K562 (cell line): Measurements from ENCODE around the gene NECTIN2. TPM values are rescaled to one million over a fixed set of nuclear protein-coding genes. Genes with fewer than 3 reads are reported as not detected.

ENCODE experiments used
- CCAR2 ChIP-seq: fragments of 200-400 bp; formaldehyde crosslinking; IDR thresholded peaks from 2 replicates; pipeline ENCODE4 v1.6.1; 2017; ENCODE audit warnings: mild to moderate bottlenecking, low read depth, low read length
- CUX1 ChIP-seq: fragments of 200-800 bp; sonication (Bioruptor generic); IDR thresholded peaks from 2 replicates; pipeline ENCODE4 v1.6.1; 2016; ENCODE audit warnings: missing genetic modification characterization, missing compliant biosample characterization
- ELF2 ChIP-seq: fragments of 250-450 bp; sonication (Bioruptor Pico); IDR thresholded peaks from 2 replicates; pipeline ENCODE4 v1.5.0; 2021; ENCODE audit warnings: mild to moderate bottlenecking
- FOS ChIP-seq: IDR thresholded peaks from 3 replicates; pipeline ENCODE4 v1.6.1; 2011; ENCODE audit not compliant: insufficient read length; ENCODE audit errors: extremely low read depth
- GABPA ChIP-seq: fragments of 200-800 bp; sonication (Bioruptor generic); conservative IDR thresholded peaks from 2 replicates; pipeline ENCODE4 v1.6.1; 2016; ENCODE audit warnings: low read depth, missing genetic modification characterization, missing compliant biosample characterization
- KAT8 ChIP-seq: fragments of 450-650 bp; IDR thresholded peaks from 2 replicates; pipeline ENCODE4 v1.6.1; 2016; ENCODE audit warnings: low read depth, mild to moderate bottlenecking
- MAFK ChIP-seq: IDR thresholded peaks from 2 replicates; pipeline ENCODE4 v1.6.1; 2011; ENCODE audit warnings: low read length, improper control_type of control experiment
- MYNN ChIP-seq, 2 experiments: sonication (generic); formaldehyde crosslinking in 1 of 2; IDR thresholded peaks; 2 replicates each; pipeline versions ENCODE4 v1.5.0 to v1.6.1; 2016 to 2020; ENCODE audit warnings: antibody characterized with exemption in 1 of 2, missing genetic modification reagents in 1 of 2
- RNF219 ChIP-seq: fragments of 250-450 bp; sonication (Bioruptor Pico); IDR thresholded peaks from 2 replicates; pipeline ENCODE4 v1.5.0; 2022; ENCODE audit warnings: mild to moderate bottlenecking
- ZMIZ1 ChIP-seq, 2 experiments: fragments of 150-350 bp in 1 of 2; IDR thresholded peaks; 2 replicates each; pipeline ENCODE4 v1.6.1; 2012 to 2016; ENCODE audit warnings: low read depth in 2 of 2, low read length in 2 of 2, mild to moderate bottlenecking in 1 of 2, moderate library complexity in 1 of 2
- ZNF197 ChIP-seq: fragments of 200-800 bp; sonication (Bioruptor generic); IDR thresholded peaks from 2 replicates; pipeline ENCODE4 v1.6.1; 2016; ENCODE audit warnings: low read depth, missing genetic modification characterization, missing compliant biosample characterization
- ZNF23 ChIP-seq: fragments of 250-450 bp; sonication (Bioruptor Pico); IDR thresholded peaks from 2 replicates; pipeline ENCODE4 v1.4.0; 2020; ENCODE audit warnings: mild to moderate bottlenecking
- ZNF24 ChIP-seq: fragments of 450-650 bp; IDR thresholded peaks from 2 replicates; pipeline ENCODE4 v1.6.1; 2016
- ZNF639 ChIP-seq, 2 experiments: fragments of 200-800 bp in 1 of 2; sonication (Bioruptor generic) in 1 of 2; sonication (generic) in 1 of 2; formaldehyde crosslinking in 1 of 2; IDR thresholded peaks in 1 of 2; conservative IDR thresholded peaks in 1 of 2; 2 replicates each; pipeline versions ENCODE4 v1.5.0 to v1.6.1; 2016 to 2020; ENCODE audit warnings: missing compliant biosample characterization in 1 of 2, missing genetic modification characterization in 1 of 2, missing genetic modification reagents in 1 of 2
- polyA plus RNA-seq, 8 experiments: library from polyadenylated mRNA; depleted of rRNA in 4 of 8; stranded (reverse) in 5 of 8; unstranded in 3 of 8; fragments of >200 nt; fragmentation: Nextera tagmentation in 2 of 8; fragmentation: Illumina TruSeq in 1 of 8; extraction: Ambion mirVana in 2 of 8; extraction: Trizol in 1 of 8; gene quantifications; 2 replicates each; pipeline versions ENCODE4 v1.2.1 to v1.2.3, GENCODE V29; 2011 to 2014; ENCODE audit warnings: inconsistent platforms in 1 of 8, missing spikeins in 1 of 8
- total RNA-seq, 7 experiments: library from RNA; depleted of rRNA in 6 of 7; stranded (reverse); fragments of >200 nt in 6 of 7; fragmentation: Illumina TruSeq in 2 of 7; extraction: Trizol in 2 of 7; gene quantifications; 2 replicates each; pipeline versions ENCODE4 v1.2.1 to v1.2.3, GENCODE V29; 2011 to 2021; ENCODE audit warnings: low replicate concordance in 1 of 7

NECTIN2 gene
- total and polyA plus RNA-seq, 9 of the 15 experiments (the other 6 are each of a cell fraction or from before 2014, with no cell fraction given): 3.9 to 94.9 (median 34.9) TPM

- TF ChIP-seq CUX1 (CRISPR knock-in tag): no peak
- TF ChIP-seq KAT8: no peak
- TF ChIP-seq ZNF24: no peak
- peak in 1 of 2 experiments; percentile 93; a peak in 2 of 4 replicates for TF ChIP-seq ZNF639 (CRISPR knock-in tag; conservative IDR thresholded peaks at IDR 0.05 in 1 of 2, IDR thresholded peaks at IDR 0.05 in 1 of 2)
- TF ChIP-seq GABPA: peak; percentile 91
- 0 out of 2 replicates have a peak, but pooled peaks have one; percentile 2 for TF ChIP-seq MAFK
- peak; percentile 84 for TF ChIP-seq MYNN (IDR thresholded peaks at IDR 0.05)
- no peak for TF ChIP-seq MYNN (CRISPR knock-in tag; IDR thresholded peaks at IDR 0.05)
- no peak for TF ChIP-seq ZNF197 (CRISPR knock-in tag)
- no peak for TF ChIP-seq ZNF23 (CRISPR knock-in tag)
- TF ChIP-seq ELF2 (CRISPR knock-in tag): peak; percentile 82
- no peak; a peak in 1 of 4 replicates for TF ChIP-seq ZMIZ1 (IDR thresholded peaks at IDR 0.05; ENCODE audit: low read depth in 2 of 2, low read length in 2 of 2)
- TF ChIP-seq CCAR2: 0 out of 2 replicates have a peak, but pooled peaks have one; percentile 30
- TF ChIP-seq FOS: peak; percentile 93
- TF ChIP-seq RNF219 (CRISPR knock-in tag): peak; percentile 49; the same call in 1 of the 2 replicates
These were observed 44.4 kb downstream of the NECTIN2 start (continued) for GRCh38 chr19:44890366-44891015.
